IPS DF 6.9 (cell line): ENCODE data around the gene PLAAT5.
"Not testable (repeated sequence)": the region's sequence is repeated elsewhere in the genome, so short reads cannot be mapped to it uniquely, and the experiment has no call there.

ENCODE experiments used
- DNase-seq: peaks from one replicate; pipeline ENCODE4 v3.0.0-alpha.2; 2013; ENCODE audit warnings: low read depth, low spot score
- H3K27ac ChIP-seq: one replicate; pipeline ENCODE4 v1.5.1; 2013; ENCODE audit warnings: low read length, control low read depth
- H3K27me3 ChIP-seq: 2 replicates; pipeline ENCODE4 v1.6.1; 2013; ENCODE audit warnings: mild to moderate bottlenecking, low read length; ENCODE audit not compliant: control insufficient read depth, insufficient read depth
- H3K36me3 ChIP-seq: 2 replicates; pipeline ENCODE4 v1.6.1; 2013; ENCODE audit warnings: low read length; ENCODE audit not compliant: control insufficient read depth, insufficient read depth
- H3K4me1 ChIP-seq: 2 replicates; pipeline ENCODE4 v1.6.1; 2013; ENCODE audit warnings: low read length; ENCODE audit not compliant: control insufficient read depth, insufficient read depth
- H3K4me3 ChIP-seq: 2 replicates; pipeline ENCODE4 v1.5.1; 2013; ENCODE audit warnings: mild to moderate bottlenecking, low read length
- H3K9me3 ChIP-seq: 2 replicates; pipeline ENCODE4 v1.6.1; 2013; ENCODE audit warnings: low read length, inconsistent platforms; ENCODE audit not compliant: control insufficient read depth, insufficient read depth
- WGBS: extraction: QIAGEN DNeasy Blood & Tissue Kit; methylation state at CpG from one replicate; pipeline ENCODE4 v1.1.7; 2013; ENCODE audit warnings: mixed read lengths, missing lambda C conversion rate; ENCODE audit not compliant: insufficient read length, insufficient coverage; 5-methylcytosine and 5-hydroxymethylcytosine counted together

The PLAAT5 gene

DNA sequence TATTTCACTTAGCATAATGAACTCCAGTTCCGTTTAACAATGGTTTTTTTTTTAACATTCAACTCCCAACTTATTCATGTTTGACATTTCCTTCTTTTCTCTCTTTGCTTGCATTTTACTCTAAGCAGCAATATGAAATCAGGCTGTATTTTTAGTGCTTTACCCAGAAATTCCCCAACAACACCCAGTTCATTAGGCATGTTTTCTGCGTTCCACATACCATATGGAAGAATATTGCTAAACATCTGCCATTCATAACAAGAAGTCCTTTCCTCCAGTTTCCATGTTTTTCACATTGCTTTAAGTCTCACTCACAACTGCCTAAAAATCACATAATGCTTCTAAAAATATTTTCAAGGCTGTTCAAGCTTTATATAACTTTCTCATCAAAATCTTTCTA is 45.8 kb downstream of the PLAAT5 start:
- no peaks in the 10 kb centered on the region for H3K27me3 ChIP-seq
- WGBS: no CpG with 5 or more reads among the region's 2 CpGs
- H3K4me1 ChIP-seq: no peaks in the 10 kb centered on the region
- H3K9me3 ChIP-seq: no peaks in the 10 kb centered on the region
- no peak overlapping the region for H3K4me3 ChIP-seq
- no peak for DNase-seq
- no peak overlapping the region for H3K27ac ChIP-seq
- H3K36me3 ChIP-seq: no peaks in the 10 kb centered on the region

DNA sequence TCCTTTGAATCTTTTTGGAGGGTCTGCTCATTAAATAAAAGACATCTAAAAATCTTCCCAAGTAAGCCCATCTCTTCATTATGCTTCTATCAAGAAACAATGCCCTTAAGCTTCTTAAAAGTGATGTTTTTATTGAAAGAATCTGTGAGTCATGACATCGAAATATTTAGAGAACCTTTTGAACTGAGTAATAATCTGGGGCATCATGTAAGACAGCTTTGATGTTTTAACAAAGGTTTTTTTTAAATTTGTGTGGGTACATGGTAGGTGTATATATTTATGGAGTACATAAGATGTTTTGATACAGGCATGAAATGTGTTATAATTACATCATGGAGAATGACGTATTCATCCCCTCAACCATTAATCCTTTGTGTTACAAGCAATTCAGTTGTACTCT is 46.8 kb downstream of the PLAAT5 start:
- H3K27ac ChIP-seq: no peak overlapping the region
- H3K4me1 ChIP-seq: no peaks in the 10 kb centered on the region
- H3K36me3 ChIP-seq: no peaks in the 10 kb centered on the region
- no peak for DNase-seq
- no CpG with 5 or more reads among the region's 2 CpGs for WGBS
- H3K27me3 ChIP-seq: no peaks in the 10 kb centered on the region
- H3K4me3 ChIP-seq: no peak overlapping the region
- H3K9me3 ChIP-seq: no peaks in the 10 kb centered on the region

DNA sequence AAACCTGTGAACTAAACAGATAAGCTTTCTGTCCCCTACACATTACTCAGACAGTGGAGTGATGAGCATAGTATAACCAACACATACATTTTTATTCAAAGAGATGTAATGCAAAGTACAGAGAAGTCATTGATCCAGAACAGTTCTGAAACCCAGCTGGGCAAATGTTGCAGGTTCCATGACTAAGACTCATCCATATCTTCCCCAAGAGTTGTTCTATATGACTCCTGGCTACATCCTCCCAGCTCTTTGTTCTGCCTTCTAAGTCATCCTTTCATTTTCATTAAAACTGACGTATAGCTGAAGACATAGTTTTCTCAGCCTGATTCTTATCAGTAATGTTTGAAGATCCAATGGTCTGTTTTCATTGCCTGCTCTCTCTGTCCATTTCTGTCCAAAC is 47.3 kb downstream of the PLAAT5 start:
- no peak for DNase-seq
- WGBS: no CpG with 5 or more reads among the region's 1 CpG
- H3K27ac ChIP-seq: no peak overlapping the region

DNA sequence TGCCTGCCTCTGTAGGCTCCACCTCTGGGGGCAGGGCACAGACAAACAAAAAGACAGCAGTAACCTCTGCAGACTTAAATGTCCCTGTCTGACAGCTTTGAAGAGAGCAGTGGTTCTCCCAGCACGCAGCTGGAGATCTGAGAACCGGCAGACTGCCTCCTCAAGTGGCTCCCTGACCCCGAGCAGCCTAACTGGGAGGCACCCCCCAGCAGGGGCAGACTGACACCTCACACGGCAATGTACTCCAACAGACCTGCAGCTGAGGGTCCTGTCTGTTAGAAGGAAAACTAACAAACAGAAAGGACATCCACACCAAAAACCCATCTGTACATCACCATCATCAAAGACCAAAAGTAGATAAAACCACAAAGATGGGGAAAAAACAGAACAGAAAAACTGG is 55.1 kb downstream of the PLAAT5 start:
- not testable (repeated sequence) for H3K9me3 ChIP-seq, H3K27me3 ChIP-seq, H3K4me3 ChIP-seq, H3K27ac ChIP-seq, DNase-seq, H3K36me3 ChIP-seq, H3K4me1 ChIP-seq
- no CpG with 5 or more reads among the region's 4 CpGs for WGBS

More for the DNA sequence above, 47.3 kb downstream of the PLAAT5 start:
- Histone ChIP-seq H3K4me3 (no peak overlapping the region), H3K27me3 (no peaks in the 10 kb centered on the region), H3K9me3 (no peaks in the 10 kb centered on the region), H3K4me1 (no peaks in the 10 kb centered on the region), H3K36me3 (no peaks in the 10 kb centered on the region)

DNA sequence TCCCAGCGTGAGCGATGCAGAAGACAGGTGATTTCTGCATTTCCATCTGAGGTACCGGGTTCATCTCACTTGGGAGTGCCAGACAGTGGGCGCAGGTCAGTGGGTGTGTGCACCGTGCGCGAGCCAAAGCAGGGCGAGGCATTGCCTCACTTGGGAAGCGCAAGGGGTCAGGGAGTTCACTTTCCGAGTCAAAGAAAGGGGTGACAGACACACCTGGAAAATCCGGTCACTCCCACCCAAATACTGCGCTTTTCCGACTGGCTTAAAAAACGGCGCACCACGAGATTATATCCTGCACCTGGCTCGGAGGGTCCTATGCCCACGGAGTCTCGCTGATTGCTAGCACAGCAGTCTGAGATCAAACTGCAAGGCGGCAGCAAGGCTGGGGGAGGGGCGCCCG is 55.6 kb downstream of the PLAAT5 start:
- not testable (repeated sequence) for DNase-seq

DNA sequence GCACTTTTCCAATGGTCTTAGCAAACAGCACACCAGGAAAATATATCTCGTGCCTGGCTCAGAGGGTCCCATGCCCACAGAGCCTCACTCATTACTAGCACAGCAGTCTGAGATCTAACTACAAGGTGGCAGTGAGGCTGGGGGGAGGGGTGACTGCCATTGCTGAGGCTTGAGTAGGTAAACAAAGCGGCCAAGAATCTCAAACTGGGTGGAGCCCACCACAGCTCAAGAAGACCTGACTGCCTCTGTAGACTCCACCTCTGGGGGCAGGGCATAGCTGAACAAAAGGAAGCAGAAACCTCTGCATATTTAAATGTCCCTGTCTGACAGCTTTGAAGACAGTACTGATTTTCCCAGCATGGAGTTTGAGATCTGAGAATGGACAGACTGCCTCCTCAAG is 60.2 kb downstream of the PLAAT5 start:
- H3K27me3 ChIP-seq, H3K36me3 ChIP-seq, H3K9me3 ChIP-seq, H3K27ac ChIP-seq, H3K4me3 ChIP-seq, DNase-seq, H3K4me1 ChIP-seq: not testable (repeated sequence)
- WGBS: no CpG with 5 or more reads among the region's 2 CpGs

More for the DNA sequence above, 55.6 kb downstream of the PLAAT5 start:
- no CpG with 5 or more reads among the region's 22 CpGs for WGBS
- not testable (repeated sequence) for H3K36me3 ChIP-seq, H3K27me3 ChIP-seq, H3K4me1 ChIP-seq, H3K9me3 ChIP-seq, H3K27ac ChIP-seq, H3K4me3 ChIP-seq

DNA sequence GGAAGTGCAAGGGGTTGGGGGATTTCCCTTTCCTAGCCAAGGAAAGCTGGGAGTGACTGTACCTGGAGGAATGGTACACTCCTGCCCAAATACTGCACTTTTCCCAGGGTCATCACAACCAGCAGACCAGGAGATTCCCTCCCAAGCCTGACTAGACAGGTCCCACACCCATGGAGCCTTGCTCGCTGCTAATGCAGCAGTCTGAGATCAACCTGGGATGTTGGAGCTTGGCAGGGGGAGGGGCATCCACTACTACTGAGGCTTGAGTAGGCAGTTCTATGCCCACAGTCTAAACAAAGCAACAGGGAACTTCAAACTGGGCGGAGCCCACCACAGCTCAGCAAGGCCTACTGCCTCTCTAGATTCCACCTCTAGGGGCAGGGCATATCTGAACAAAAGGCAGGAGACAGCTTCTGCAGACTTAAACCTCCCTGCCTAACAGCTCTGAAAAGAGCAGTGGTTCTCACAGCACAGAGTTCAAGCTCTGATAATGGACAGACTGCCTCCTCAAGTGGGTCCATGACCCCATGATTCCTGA is 62.9 kb downstream of the PLAAT5 start:
- DNase-seq: no peak

DNA sequence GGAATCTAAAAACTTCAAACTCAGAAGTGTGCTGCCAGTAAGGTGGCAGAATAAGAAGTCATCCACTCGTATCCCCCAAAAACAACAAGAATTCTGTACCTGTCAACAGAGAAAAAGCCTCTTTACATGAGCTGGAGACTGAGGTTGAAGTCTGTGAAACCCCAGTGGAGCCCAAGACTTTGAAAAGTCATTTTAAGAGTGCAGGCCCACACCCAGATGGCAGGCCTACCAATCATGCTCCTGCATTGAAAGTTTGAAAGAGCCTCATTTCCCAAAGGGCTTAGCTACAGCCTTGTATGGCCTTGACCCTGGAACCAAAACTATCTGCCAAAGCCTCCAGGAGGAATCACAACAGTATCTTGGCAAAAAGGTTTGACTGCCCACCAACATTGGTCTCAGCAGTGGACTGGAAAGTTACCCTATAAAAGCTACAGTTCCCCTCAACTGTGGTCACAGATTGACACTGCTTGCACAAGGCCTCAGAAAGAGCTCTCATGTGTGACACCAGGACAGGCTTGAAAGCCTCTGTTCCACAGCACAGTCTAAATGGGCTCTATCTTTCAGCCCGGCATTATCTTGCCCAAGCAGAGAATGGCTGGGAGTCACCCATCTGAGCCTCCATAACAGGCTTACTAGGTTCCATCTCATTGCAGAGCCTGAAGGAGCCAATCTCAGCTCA is 73.7 kb downstream of the PLAAT5 start:
- Histone ChIP-seq H3K9me3 (0 out of 2 replicates have a peak, but pooled peaks cover 2% of the 10 kb centered on the region), H3K36me3 (no peaks in the 10 kb centered on the region), H3K27ac (no peak overlapping the region), H3K4me3 (no peak overlapping the region), H3K27me3 (no peaks in the 10 kb centered on the region), H3K4me1 (no peaks in the 10 kb centered on the region)
- WGBS: no CpG with 5 or more reads among the region's 2 CpGs
- DNase-seq: no peak

More for the DNA sequence above, 62.9 kb downstream of the PLAAT5 start:
- WGBS: no CpG with 5 or more reads among the region's 2 CpGs
- no peaks in the 10 kb centered on the region; the same call in 1 of the 2 replicates for H3K4me1 ChIP-seq
- no peaks in the 10 kb centered on the region for H3K9me3 ChIP-seq
- no peak overlapping the region for H3K27ac ChIP-seq
- H3K27me3 ChIP-seq: no peaks in the 10 kb centered on the region
- no peaks in the 10 kb centered on the region for H3K36me3 ChIP-seq
- no peak overlapping the region for H3K4me3 ChIP-seq
